ENCODE measurements around the gene RARRES1. TPM values are rescaled to one million over a fixed set of nuclear protein-coding genes. Genes with fewer than 3 reads are reported as not detected.

The RARRES1 gene
- total and polyA plus RNA-seq, 2 experiments from 2014 or later, result 36.9 to 73.1 TPM

DNA sequence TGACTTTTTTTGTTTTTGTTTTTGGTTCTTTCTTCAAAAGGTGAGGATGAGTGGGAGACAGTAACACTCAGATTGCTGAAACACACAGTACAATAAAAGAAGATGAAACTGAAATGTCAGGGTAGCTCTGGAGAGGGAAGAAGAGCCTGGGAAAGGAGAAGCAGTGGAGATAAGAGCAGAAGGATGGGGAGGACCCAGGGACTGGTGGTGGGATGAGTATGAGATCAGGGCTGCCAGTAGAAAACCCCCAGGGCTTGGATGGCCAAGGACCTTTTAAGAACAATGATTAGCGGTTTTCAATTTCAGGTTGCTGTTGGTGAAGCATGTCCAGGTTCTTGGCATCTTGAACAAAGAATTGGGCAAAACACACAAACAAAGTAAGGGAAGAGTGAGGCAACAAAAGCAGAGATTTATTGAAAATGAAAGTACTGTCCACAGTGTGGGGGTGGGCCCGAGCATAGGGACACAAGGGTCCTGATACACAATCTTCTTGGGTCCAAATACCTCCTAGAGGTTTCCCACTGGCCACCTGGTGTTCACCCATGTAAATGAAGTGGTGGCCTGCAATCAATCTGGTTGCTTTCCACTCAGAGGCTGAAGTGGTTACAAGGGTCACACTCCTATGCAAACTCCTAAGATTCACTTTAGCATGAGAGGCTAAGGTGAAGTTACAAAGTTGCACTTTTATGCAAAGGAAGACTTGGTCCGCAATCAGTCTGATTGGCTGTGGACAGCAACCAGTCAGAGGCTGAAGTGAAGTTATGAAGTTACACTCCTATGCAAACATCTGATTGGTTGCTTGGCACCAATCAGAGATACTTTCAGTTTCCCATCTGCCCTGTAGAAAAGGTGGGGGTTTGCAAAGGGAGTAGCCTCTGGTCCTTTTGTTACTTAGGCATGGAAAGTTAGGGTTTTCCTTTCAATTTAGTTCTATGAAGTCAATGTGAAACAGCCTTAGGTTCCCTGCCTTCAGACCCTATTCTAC is 43.5 kb upstream of the RARRES1 start:
- no peak for TF ChIP-seq EZH2phosphoT487 (IDR thresholded peaks at IDR 0.05; ENCODE audit: low read depth, severe bottlenecking, unreplicated experiment)
- no peak for TF ChIP-seq EZH2 (IDR thresholded peaks at IDR 0.05; ENCODE audit: borderline replicate concordance)
- TF ChIP-seq CTCF (IDR thresholded peaks at IDR 0.05; ENCODE audit: poor library complexity), result no peak
- Histone ChIP-seq H3K4me1 (ENCODE audit: insufficient read depth) (peaks cover 27% of the 10 kb centered on the region), H3K79me2 (no peaks in the 10 kb centered on the region), H2AFZ (no peak overlapping the region), H3K4me2 (no peak overlapping the region), H4K20me1 (ENCODE audit: insufficient read depth, poor library complexity, severe bottlenecking) (no peaks in the 10 kb centered on the region), H3K27me3 (no peaks in the 10 kb centered on the region), H3K27ac (peak overlapping the region; percentile 70), H3K4me3 (no peak overlapping the region), H3K9me3 (ENCODE audit: low read depth) (no peaks in the 10 kb centered on the region), H3K36me3 (replicated peaks; ENCODE audit: insufficient read depth, low read depth) (no peaks in the 10 kb centered on the region), H3K9me2 (replicated peaks; ENCODE audit: insufficient read depth) (no peaks in the 10 kb centered on the region)
- no peak for DNase-seq (ENCODE audit: low spot score)
- 92% methylated on average over 3 of the region's 3 CpGs for WGBS (ENCODE audit: low lambda C conversion rate, missing lambda C conversion rate)

DNA sequence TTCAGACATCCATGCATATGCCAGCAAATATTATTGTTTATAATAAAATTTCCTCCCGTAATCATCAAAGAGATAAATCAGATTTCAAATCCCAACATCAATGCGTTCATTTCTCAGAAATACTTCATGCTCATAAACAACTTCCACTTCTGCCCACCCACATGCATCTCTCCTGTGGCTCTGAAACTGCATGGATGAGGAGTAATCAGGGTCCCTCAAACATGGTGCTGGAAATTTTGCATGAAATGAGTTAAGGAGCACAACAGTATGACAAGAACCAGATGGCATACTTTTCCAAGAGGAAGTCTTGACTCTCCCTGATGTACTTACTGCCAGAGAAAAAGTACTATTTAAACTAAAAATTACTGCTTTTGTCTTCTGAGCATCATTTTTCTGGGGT is 42.7 kb upstream of the RARRES1 start:
- Histone ChIP-seq H3K27ac (peak overlapping the region; percentile 70), H3K9me2 (replicated peaks; ENCODE audit: insufficient read depth) (no peaks in the 10 kb centered on the region), H3K4me2 (no peak overlapping the region), H3K4me1 (ENCODE audit: insufficient read depth) (peaks cover 34% of the 10 kb centered on the region), H3K27me3 (no peaks in the 10 kb centered on the region), H3K36me3 (replicated peaks; ENCODE audit: insufficient read depth, low read depth) (no peaks in the 10 kb centered on the region), H2AFZ (no peak overlapping the region), H4K20me1 (ENCODE audit: insufficient read depth, poor library complexity, severe bottlenecking) (no peaks in the 10 kb centered on the region), H3K4me3 (no peak overlapping the region), H3K9me3 (ENCODE audit: low read depth) (no peaks in the 10 kb centered on the region), H3K79me2 (no peaks in the 10 kb centered on the region)
- 45% methylated on average over 2 of the region's 2 CpGs for WGBS (ENCODE audit: low lambda C conversion rate, missing lambda C conversion rate)
- TF ChIP-seq CTCF (IDR thresholded peaks at IDR 0.05; ENCODE audit: poor library complexity) (no peak), EZH2 (IDR thresholded peaks at IDR 0.05; ENCODE audit: borderline replicate concordance) (no peak), EZH2phosphoT487 (IDR thresholded peaks at IDR 0.05; ENCODE audit: low read depth, severe bottlenecking, unreplicated experiment) (no peak)
- no peak for DNase-seq (ENCODE audit: low spot score)

GRCh38 chr3:158773845-158774830 is 41.9 kb upstream of the RARRES1 start:
- no peak for DNase-seq (ENCODE audit: low spot score)
- no peaks in the 10 kb centered on the region for H3K79me2 ChIP-seq
- H3K9me2 ChIP-seq (replicated peaks; ENCODE audit: insufficient read depth), result no peaks in the 10 kb centered on the region
- WGBS (ENCODE audit: low lambda C conversion rate, missing lambda C conversion rate), result 67% methylated on average over 7 of the region's 7 CpGs
- no peak overlapping the region for H3K4me3 ChIP-seq
- TF ChIP-seq CTCF (IDR thresholded peaks at IDR 0.05; ENCODE audit: poor library complexity) (no peak), EZH2 (IDR thresholded peaks at IDR 0.05; ENCODE audit: borderline replicate concordance) (no peak), EZH2phosphoT487 (IDR thresholded peaks at IDR 0.05; ENCODE audit: low read depth, severe bottlenecking, unreplicated experiment) (no peak)
- H3K36me3 ChIP-seq (replicated peaks; ENCODE audit: insufficient read depth, low read depth), result no peaks in the 10 kb centered on the region
- no peak overlapping the region for H2AFZ ChIP-seq
- peaks cover 41% of the 10 kb centered on the region for H3K4me1 ChIP-seq (ENCODE audit: insufficient read depth)
- peak overlapping the region; percentile 12 for H3K4me2 ChIP-seq
- no peaks in the 10 kb centered on the region for H3K27me3 ChIP-seq
- H3K9me3 ChIP-seq (ENCODE audit: low read depth), result no peaks in the 10 kb centered on the region
- H3K27ac ChIP-seq, result peak overlapping the region; percentile 70
- H4K20me1 ChIP-seq (ENCODE audit: insufficient read depth, poor library complexity, severe bottlenecking), result no peaks in the 10 kb centered on the region

Measured in hepatocyte (in vitro differentiated cells).